ENCODE data around the gene SMCO1.

DNA sequence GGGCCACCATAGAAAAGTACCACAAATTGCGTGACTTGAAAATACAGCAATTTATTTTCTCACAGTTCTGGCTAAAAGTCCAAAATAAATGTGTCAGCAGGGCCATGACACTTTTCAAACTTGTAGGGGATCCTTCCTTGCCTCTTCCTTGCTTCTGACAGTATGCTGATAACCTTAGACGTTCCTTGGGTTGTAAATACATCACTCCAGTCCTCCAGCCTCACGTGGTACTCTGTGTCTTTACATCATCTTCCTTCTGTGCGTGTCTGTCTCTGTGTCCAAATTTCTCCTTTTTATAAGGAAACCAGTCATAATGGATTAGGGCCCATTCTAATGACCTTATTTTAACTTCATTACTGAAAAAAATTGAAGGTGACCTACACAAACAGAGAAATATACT lies 19.0 kb downstream of the SMCO1 start:
- TF ChIP-seq CTCF (conservative IDR thresholded peaks at IDR 0.05; ENCODE audit: low read depth in 2 of 2) (no peak), EZH2phosphoT487 (IDR thresholded peaks at IDR 0.05; ENCODE audit: unreplicated experiment) (no peak), EZH2 (IDR thresholded peaks at IDR 0.05; ENCODE audit: low read depth, unreplicated experiment) (no peak)

Data from GM23338 (cell line).